Heart left ventricle (tissue), 16 donors: ENCODE data around the gene KNDC1. TPM values are rescaled to one million over a fixed set of nuclear protein-coding genes. Genes with fewer than 3 reads are reported as not detected.
A peak's percentile ranks its signal among the peaks of the same experiment; 100 is the strongest.

Experiments
- ATAC-seq, 4 donors: fragments of 200-7000 bp; cut with Tn5 transposase; one replicate each; pipeline ENCODE4 v1.9.1; 2020 to 2022; ENCODE audit warnings: moderate library complexity in 4 of 4, mild to moderate bottlenecking in 3 of 4, moderate number of reproducible peaks in 1 of 4
- DNase-seq, 5 donors: peaks; one replicate each; pipeline ENCODE4 v3.0.0-alpha.2; 2020
- H3K27ac ChIP-seq, 12 donors: fragments of 200-600 bp; sonication (generic) in 4 of 12; one replicate each; pipeline versions ENCODE4 v1.5.0 to v1.8.0; 2016 to 2022; ENCODE audit warnings: mild to moderate bottlenecking in 2 of 12
- H3K27me3 ChIP-seq, 9 donors: fragments of 200-600 bp; sonication (generic) in 2 of 9; one replicate each; pipeline versions ENCODE4 v1.5.1 to v1.8.0; 2016 to 2022; ENCODE audit warnings: mild to moderate bottlenecking in 3 of 9
- H3K36me3 ChIP-seq, 9 donors: fragments of 200-600 bp; sonication (generic) in 2 of 9; one replicate each; pipeline versions ENCODE4 v1.5.0 to v1.8.0; 2018 to 2022; ENCODE audit warnings: mild to moderate bottlenecking in 2 of 9
- H3K4me1 ChIP-seq, 12 donors: fragments of 200-600 bp; sonication (generic) in 4 of 12; one replicate each; pipeline versions ENCODE4 v1.5.0 to v1.8.0; 2016 to 2022; ENCODE audit warnings: mild to moderate bottlenecking in 3 of 12
- H3K4me3 ChIP-seq, 12 donors: fragments of 200-600 bp; sonication (generic) in 4 of 12; one replicate each; pipeline versions ENCODE4 v1.5.0 to v1.8.0; 2017 to 2022; ENCODE audit warnings: mild to moderate bottlenecking in 9 of 12, moderate library complexity in 4 of 12
- H3K9me3 ChIP-seq, 12 donors: fragments of 200-600 bp; sonication (generic) in 4 of 12; one replicate each; pipeline versions ENCODE4 v1.5.0 to v1.8.0; 2016 to 2022; ENCODE audit warnings: mild to moderate bottlenecking in 1 of 12
- POLR2A ChIP-seq, 2 donors: fragments of 450-650 bp; IDR thresholded peaks; one replicate each; pipeline ENCODE4 v1.6.1; 2017; ENCODE audit warnings: antibody characterized with exemption in 2 of 2, mild to moderate bottlenecking in 2 of 2, moderate library complexity in 2 of 2
- WGBS, 4 donors: extraction: QIAGEN DNeasy Blood & Tissue Kit in 2 of 4; methylation state at CpG; one replicate each; pipeline versions ENCODE4 v1.1.5 to v1.1.7; 2013 to 2018; 5-methylcytosine and 5-hydroxymethylcytosine counted together
- intact Hi-C, 10 donors: fragments of 100-400 bp; cut with DNase I; formaldehyde crosslinking; loops; one replicate each; pipeline versions ENCODE4 v1.11.1 to v1.14.2; 2022
- polyA plus RNA-seq, 2 donors: library from polyadenylated mRNA; stranded (reverse); fragments of 200-250 nt; gene quantifications; one replicate each; pipeline ENCODE4 v1.2.3, GENCODE V29; 2013
- total RNA-seq, 9 donors: library from RNA; depleted of rRNA in 2 of 9; stranded (reverse); fragments of >200 nt in 2 of 9; fragmentation: NEBNext Ultra II Directional in 3 of 9; extraction: Animal tissue kit (Norgen Biotek cat#: 25700) in 3 of 9; gene quantifications; one replicate each; pipeline versions ENCODE4 v1.1.0 to v1.2.4, GENCODE V29; 2016 to 2023
- TF ChIP-seq, protein P1 (sequence below), 12 donors: fragments of 200-600 bp; sonication (generic) in 4 of 12; IDR thresholded peaks; one replicate each; pipeline versions ENCODE4 v1.5.0 to v1.8.0; 2018 to 2022; ENCODE audit warnings: antibody characterized with exemption in 12 of 12, mild to moderate bottlenecking in 5 of 12
- donor health status: ischemic (EF 13 %, LVEDD 7.1; RV severe dilation, severe dysfunction).
- donor health status: healthy with polysubstance abuse.
- donor health status: DM: no; HTN: yes; CAD: no.
- donor health status: DM: no; HTN: no; CAD: no.
- donor health status: ischemic (EF 25% LVEDD 6.9; RV normal size, moderate dysfunction).
- donor health status: ischemic (EF 25% LVEDD 5.7; RV mildly dilated, moderate dysfunction).
- donor health status: healthy.
- donor health status: DM: yes; HTN: yes; CAD: no.
- donor health status: ischemic (EF 35%, LVEDD 5.7; RV mildly dilated, moderate dysfunction).
- donor health status: nonischemic (EF 11% LVEDD 7.7; RV severe dilation, severe dysfunction).
- donor health status: DM: yes; HTN: yes; CAD: no.
- donor health status: PGD.
- donor health status: ischemic (EF 29% LVEDD 5.4; RV normal size, mild dysfunction).
- donor health status: nonischemic (EF 23%, LVEDD 6.1; RV moderate dilation, normal function).

Gene KNDC1
- total and polyA plus RNA-seq, 11 donors: 0.04 to 2.9 (median 0.10) TPM; not detected in 3

DNA sequence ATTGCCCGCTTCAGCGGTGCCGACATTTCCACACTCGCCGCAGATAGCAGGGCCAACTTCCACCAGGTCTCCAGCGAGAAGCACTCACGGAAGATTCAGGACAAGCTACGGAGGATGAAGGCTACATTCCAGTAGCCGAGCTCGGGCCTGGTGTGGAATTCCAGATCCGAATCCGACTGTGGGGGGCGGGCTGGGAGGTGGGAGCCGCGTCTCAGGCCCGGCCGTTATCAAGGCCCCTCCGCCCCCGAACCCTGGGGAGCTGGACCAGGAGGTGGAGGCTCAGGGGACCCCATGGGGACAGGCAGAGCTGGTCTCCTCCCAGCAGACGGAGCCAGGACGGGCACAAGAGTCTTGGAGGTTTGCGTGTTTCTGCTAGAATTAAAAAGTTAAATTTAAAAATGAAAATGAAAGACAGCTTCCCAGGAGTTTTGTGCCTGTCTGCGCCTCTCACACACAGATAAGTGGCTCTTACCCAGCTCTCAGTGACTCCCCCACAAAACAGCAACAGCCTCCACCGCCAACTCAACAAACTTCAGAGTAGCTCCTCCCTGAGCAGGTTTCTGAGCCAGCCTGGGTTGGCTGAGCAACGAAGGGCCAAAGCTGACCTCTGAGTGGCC, 64.8 kb downstream of the KNDC1 start:
- TF ChIP-seq, protein P1, sequence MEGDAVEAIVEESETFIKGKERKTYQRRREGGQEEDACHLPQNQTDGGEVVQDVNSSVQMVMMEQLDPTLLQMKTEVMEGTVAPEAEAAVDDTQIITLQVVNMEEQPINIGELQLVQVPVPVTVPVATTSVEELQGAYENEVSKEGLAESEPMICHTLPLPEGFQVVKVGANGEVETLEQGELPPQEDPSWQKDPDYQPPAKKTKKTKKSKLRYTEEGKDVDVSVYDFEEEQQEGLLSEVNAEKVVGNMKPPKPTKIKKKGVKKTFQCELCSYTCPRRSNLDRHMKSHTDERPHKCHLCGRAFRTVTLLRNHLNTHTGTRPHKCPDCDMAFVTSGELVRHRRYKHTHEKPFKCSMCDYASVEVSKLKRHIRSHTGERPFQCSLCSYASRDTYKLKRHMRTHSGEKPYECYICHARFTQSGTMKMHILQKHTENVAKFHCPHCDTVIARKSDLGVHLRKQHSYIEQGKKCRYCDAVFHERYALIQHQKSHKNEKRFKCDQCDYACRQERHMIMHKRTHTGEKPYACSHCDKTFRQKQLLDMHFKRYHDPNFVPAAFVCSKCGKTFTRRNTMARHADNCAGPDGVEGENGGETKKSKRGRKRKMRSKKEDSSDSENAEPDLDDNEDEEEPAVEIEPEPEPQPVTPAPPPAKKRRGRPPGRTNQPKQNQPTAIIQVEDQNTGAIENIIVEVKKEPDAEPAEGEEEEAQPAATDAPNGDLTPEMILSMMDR (IDR thresholded peaks at IDR 0.05): no peak
- TF ChIP-seq POLR2A (IDR thresholded peaks at IDR 0.05): no peak
- peaks cover 25 to 71% (median 50%) of the 10 kb centered on the region in 9 donors for H3K27me3 ChIP-seq
- peaks cover 0 to 7% (median 0%) of the 10 kb centered on the region in 12 donors for H3K4me1 ChIP-seq
- no peak for DNase-seq
- peak overlapping the region in 6 of 12 donors; percentile 5 to 32 (median 21) for H3K4me3 ChIP-seq
- H3K9me3 ChIP-seq: no peaks in the 10 kb centered on the region
- H3K36me3 ChIP-seq: no peaks in the 10 kb centered on the region
- WGBS, 4 donors: 32 to 46% (median 40%) methylated on average over 11 to 25 of the region's 25 CpGs
- intact Hi-C loops: no loop called here
- H3K27ac ChIP-seq: no peak overlapping the region
- ATAC-seq: no peak

DNA sequence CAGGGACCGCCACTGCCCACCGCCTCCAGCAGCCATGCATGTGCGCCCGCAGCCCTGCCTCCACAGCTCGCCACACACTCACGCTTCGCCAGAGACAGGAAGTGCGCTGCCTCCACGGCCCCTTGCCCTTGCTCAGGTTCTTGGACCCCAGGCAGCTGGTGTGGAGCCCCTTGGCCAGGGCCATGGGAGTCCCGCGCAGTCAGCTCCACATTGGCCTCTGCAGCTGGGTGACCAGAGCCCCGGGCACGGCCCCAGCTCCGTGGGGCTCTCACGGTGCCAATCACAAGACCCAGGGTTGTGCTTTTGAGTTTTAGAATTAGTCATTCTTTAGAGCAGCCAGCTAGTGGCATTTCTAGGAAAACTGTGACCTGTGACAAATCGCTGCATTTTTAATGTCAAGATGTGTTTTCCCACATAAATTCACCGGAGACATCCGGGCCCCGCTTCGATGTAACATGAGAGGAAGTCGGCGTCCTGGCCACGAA, 65.7 kb downstream of the KNDC1 start:
- intact Hi-C loops: no loop called here
- no peak overlapping the region for H3K4me3 ChIP-seq
- peaks cover 0 to 16% (median 0%) of the 10 kb centered on the region in 12 donors for H3K4me1 ChIP-seq
- no peak for TF ChIP-seq POLR2A (IDR thresholded peaks at IDR 0.05)
- TF ChIP-seq, protein P1 (IDR thresholded peaks at IDR 0.05): no peak
- ATAC-seq: no peak
- 83 to 89% (median 85%) methylated on average over 21 to 23 of the region's 23 CpGs for WGBS, 4 donors
- no peaks in the 10 kb centered on the region for H3K9me3 ChIP-seq
- DNase-seq: no peak
- no peak overlapping the region for H3K27ac ChIP-seq
- H3K27me3 ChIP-seq: peaks cover 32 to 72% (median 50%) of the 10 kb centered on the region in 9 donors
- no peaks in the 10 kb centered on the region for H3K36me3 ChIP-seq

DNA sequence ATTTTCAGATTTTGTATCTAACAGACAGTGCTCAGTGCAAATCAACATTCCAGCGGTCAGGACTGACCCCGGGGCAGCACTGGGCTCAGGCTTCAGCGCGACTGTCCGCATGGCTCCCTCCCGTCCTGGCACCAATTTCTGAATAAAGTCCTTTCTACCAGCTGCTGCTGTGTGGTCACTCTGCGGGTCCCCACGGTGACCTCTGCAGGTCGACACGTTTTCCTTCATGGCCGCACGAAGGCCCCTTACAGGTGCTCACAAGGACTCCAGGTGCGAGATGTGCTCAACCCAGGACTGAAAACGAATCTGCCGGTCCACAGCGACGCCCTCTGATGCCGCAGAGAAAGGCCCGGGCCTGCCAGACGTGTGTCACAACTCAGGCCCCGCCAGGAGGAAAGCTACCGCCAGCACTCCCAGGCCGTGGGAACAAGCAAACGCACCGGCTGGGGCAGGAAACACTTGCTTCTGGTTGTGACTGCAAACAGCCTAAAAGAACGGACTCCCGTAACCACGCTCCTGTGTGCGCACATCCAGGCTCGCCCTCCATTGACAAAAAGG, 66.3 kb downstream of the KNDC1 start:
- Histone ChIP-seq H3K27me3 (peaks cover 32 to 70% (median 53%) of the 10 kb centered on the region in 9 donors), H3K36me3 (no peaks in the 10 kb centered on the region), H3K27ac (no peak overlapping the region), H3K9me3 (no peaks in the 10 kb centered on the region), H3K4me3 (no peak overlapping the region), H3K4me1 (peaks cover 0 to 18% (median 0%) of the 10 kb centered on the region in 12 donors)
- TF ChIP-seq, protein P1 (IDR thresholded peaks at IDR 0.05): no peak
- no peak for TF ChIP-seq POLR2A (IDR thresholded peaks at IDR 0.05)
- ATAC-seq: no peak
- intact Hi-C loops: no loop called here
- no peak for DNase-seq
- 52 to 68% (median 58%) methylated on average over 22 to 30 of the region's 30 CpGs for WGBS, 4 donors

DNA sequence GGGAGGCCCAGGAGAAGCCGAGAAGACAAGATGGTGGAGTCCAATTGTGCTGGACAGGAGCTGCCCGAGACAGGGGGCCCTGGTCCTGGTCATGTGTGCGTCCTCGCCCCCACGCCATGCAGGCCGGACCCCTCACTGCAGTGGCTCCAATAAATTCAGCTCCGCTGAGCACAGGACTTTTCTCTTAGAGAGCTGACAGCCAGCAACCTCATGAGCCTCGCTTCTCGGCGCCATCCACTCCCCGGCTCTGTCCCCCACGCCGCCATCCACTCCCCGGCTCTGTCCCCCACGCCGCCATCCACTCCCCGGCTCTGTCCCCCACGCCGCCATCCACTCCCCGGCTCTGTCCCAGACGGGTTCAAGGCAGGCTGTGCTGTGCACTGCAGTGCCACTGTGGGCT, 67.2 kb downstream of the KNDC1 start:
- TF ChIP-seq, protein P1 (IDR thresholded peaks at IDR 0.05): no peak
- Histone ChIP-seq H3K27ac (no peak overlapping the region), H3K4me3 (no peak overlapping the region), H3K4me1 (peaks cover 0 to 18% (median 0%) of the 10 kb centered on the region in 12 donors), H3K27me3 (peaks cover 42 to 77% (median 61%) of the 10 kb centered on the region in 9 donors), H3K36me3 (no peaks in the 10 kb centered on the region), H3K9me3 (no peaks in the 10 kb centered on the region)
- peak in 1 of 4 donors; percentile 17 for ATAC-seq
- no peak for DNase-seq
- intact Hi-C loops: no loop called here
- WGBS, 4 donors: 83 to 90% (median 87%) methylated on average over 21 of the region's 21 CpGs
